Measurements from ENCODE around the gene C10orf67.

The C10orf67 gene

GRCh38 chr10:23198610-23198939 lies 146.0 kb downstream of the C10orf67 start:
- no peak for DNase-seq (ENCODE audit: low read depth)
- H3K4me3 ChIP-seq (ENCODE audit: low read depth, low read length), result no peak overlapping the region
- TF ChIP-seq, protein P1, sequence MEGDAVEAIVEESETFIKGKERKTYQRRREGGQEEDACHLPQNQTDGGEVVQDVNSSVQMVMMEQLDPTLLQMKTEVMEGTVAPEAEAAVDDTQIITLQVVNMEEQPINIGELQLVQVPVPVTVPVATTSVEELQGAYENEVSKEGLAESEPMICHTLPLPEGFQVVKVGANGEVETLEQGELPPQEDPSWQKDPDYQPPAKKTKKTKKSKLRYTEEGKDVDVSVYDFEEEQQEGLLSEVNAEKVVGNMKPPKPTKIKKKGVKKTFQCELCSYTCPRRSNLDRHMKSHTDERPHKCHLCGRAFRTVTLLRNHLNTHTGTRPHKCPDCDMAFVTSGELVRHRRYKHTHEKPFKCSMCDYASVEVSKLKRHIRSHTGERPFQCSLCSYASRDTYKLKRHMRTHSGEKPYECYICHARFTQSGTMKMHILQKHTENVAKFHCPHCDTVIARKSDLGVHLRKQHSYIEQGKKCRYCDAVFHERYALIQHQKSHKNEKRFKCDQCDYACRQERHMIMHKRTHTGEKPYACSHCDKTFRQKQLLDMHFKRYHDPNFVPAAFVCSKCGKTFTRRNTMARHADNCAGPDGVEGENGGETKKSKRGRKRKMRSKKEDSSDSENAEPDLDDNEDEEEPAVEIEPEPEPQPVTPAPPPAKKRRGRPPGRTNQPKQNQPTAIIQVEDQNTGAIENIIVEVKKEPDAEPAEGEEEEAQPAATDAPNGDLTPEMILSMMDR (IDR thresholded peaks at IDR 0.05; ENCODE audit: control insufficient read depth, extremely low read depth, insufficient read depth), result no peak

- no peak for DNase-seq (ENCODE audit: low read depth)
- H3K4me3 ChIP-seq (ENCODE audit: low read depth, low read length), result no peak overlapping the region
- TF ChIP-seq, protein P1 (IDR thresholded peaks at IDR 0.05; ENCODE audit: control insufficient read depth, extremely low read depth, insufficient read depth), result no peak
Observed at GRCh38 chr10:23197416-23197861, 147.2 kb downstream of the C10orf67 start.

DNA sequence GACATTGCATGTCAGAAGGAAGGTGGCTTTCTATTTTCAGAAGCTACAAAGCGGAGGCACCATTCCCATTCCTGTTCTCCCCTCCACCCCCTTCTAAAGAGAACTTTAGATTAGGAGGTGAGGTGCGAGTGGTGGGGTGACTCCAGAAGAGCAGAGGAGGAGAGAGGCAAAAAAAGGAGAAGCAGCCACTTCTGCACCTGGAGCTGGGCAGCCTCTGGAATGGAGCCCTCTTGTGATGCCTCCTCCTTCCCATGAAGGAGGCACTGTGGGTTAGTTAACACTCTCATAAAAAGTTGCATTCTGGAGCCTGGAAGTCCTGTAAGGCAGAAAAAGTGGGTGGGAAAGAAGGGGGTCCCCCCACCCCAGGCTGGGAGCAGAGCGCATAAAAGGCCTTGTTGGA lies 147.7 kb downstream of the C10orf67 start:
- DNase-seq (ENCODE audit: low read depth), result no peak
- TF ChIP-seq, protein P1 (IDR thresholded peaks at IDR 0.05; ENCODE audit: control insufficient read depth, extremely low read depth, insufficient read depth), result no peak

GRCh38 chr10:23195846-23196600 lies 148.6 kb downstream of the C10orf67 start:
- no peak for DNase-seq (ENCODE audit: low read depth)
- H3K4me3 ChIP-seq (ENCODE audit: low read depth, low read length), result no peak overlapping the region
- TF ChIP-seq, protein P1 (IDR thresholded peaks at IDR 0.05; ENCODE audit: control insufficient read depth, extremely low read depth, insufficient read depth), result no peak

More for the DNA sequence above, 147.7 kb downstream of the C10orf67 start:
- H3K4me3 ChIP-seq (ENCODE audit: low read depth, low read length), result no peak overlapping the region

DNA sequence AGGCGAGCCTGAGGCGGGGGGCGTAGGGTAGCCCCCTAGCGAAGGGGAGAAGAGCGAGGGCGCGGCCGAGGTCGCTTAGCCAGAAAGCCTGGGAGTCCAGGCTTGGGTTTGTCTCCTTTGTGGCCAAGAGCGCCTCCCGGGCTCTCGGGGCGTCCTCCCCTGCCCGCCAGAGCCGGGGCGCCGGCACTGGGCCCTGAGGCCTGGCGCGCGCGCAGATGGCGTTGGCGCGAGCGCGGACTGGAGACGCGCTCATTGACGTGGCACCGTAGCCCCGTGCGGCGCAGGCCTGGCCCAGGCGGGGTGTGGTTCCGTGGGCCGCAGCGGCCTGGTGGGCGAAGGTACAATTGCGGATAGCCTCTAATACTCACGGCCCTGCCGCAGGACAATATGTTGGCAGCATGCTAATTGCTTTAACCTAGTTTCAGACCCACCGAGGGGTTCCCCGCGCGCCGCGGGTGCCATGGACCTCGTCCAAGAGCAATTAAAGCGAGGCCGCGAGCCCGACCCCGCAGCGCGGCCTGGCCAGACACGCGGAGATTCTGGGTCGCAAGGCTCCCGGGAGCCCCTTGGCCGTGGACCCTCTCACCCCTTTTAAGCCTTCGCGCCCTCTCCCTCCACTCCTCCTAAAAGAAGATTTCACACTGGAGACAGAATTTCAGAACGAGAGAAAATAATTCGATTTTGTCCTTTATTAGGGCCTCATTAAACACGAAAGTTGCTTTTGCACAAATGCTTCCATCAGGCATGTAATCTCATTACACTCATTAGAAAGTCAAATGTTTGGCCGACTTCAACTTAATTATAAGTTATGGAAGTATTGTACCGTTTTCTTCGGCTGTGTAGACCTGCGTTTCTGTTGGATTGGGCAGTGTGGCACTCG lies 149.4 kb downstream of the C10orf67 start:
- TF ChIP-seq, protein P1 (IDR thresholded peaks at IDR 0.05; ENCODE audit: control insufficient read depth, extremely low read depth, insufficient read depth), result no peak
- no peak overlapping the region for H3K4me3 ChIP-seq (ENCODE audit: low read depth, low read length)
- DNase-seq (ENCODE audit: low read depth), result no peak

DNA sequence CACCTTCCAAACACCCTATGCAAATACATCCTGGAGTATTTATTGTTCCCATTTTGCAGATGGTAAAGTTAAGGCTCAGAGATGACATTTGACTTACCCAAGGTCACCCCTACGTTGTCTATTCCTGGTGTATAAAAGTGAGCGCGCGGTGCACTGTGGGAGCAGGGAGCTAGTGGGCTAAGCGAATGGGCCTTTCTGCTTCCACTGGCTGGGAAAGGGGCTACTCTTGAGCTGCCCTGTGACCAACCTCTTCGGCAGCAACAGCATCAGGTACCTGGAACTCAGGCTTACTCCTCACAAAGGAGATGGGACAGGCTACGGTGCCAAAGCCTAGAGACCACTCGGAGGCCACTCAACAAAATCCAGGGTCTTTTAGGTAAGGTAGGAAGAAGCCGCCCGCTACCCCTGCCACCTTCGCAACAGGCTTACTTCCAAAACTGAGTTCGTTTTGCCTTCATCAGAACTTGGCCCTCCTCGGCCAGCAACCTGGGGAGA lies 150.1 kb downstream of the C10orf67 start:
- H3K4me3 ChIP-seq (ENCODE audit: low read depth, low read length), result no peak overlapping the region
- DNase-seq (ENCODE audit: low read depth), result no peak
- TF ChIP-seq, protein P1 (IDR thresholded peaks at IDR 0.05; ENCODE audit: control insufficient read depth, extremely low read depth, insufficient read depth), result no peak

Data from LNCaP clone FGC (cell line).